Testis (tissue), 2 donors: ENCODE results near the gene SH2D1B.

Experiments
- CTCF ChIP-seq, 3 experiments: fragments of 450-650 bp in 2 of 3; fragments of 200-600 bp in 1 of 3; sonication (generic) in 1 of 3; IDR thresholded peaks; one replicate each; pipeline ENCODE4 v1.5.1; 2016 to 2019; ENCODE audit warnings: antibody characterized with exemption in 3 of 3, mild to moderate bottlenecking in 2 of 3, moderate library complexity in 1 of 3
- POLR2A ChIP-seq: fragments of 450-650 bp; IDR thresholded peaks from one replicate; pipeline ENCODE4 v1.6.1; 2017; ENCODE audit warnings: antibody characterized with exemption, mild to moderate bottlenecking, moderate library complexity

- TF ChIP-seq CTCF (IDR thresholded peaks at IDR 0.05), result no peak
- TF ChIP-seq POLR2A, result no peak
Measured at GRCh38 chr1:162353078-162353477, 58.9 kb downstream of the SH2D1B start.
